HCT116 (cell line): ENCODE results near the gene ZYG11B.
"Not testable (repeated sequence)": the region's sequence is repeated elsewhere in the genome, so short reads cannot be mapped to it uniquely, and the experiment has no call there.

ENCODE experiments used
- EGR1 ChIP-seq: IDR thresholded peaks from 2 replicates; pipeline ENCODE4 v1.6.1; 2012; ENCODE audit warnings: low read depth
- EZH2 ChIP-seq: fragments of 200-600 bp; sonication (generic); IDR thresholded peaks from 2 replicates; pipeline ENCODE4 v1.6.1; 2017; ENCODE audit warnings: antibody characterized with exemption, mixed run types
- EZH2phosphoT487 ChIP-seq: fragments of 200-600 bp; IDR thresholded peaks from 2 replicates; pipeline ENCODE4 v1.6.1; 2018; ENCODE audit warnings: antibody characterized with exemption, borderline replicate concordance
- JUND ChIP-seq: IDR thresholded peaks from 2 replicates; pipeline ENCODE4 v1.6.1; 2012
- POLR2A ChIP-seq: IDR thresholded peaks from 2 replicates; pipeline ENCODE4 v1.7.0; 2011; ENCODE audit warnings: borderline replicate concordance; ENCODE audit not compliant: insufficient read depth, insufficient read length; ENCODE audit errors: extremely low read depth
- POLR2AphosphoS5 ChIP-seq: IDR thresholded peaks from 2 replicates; pipeline ENCODE4 v1.6.1; 2011; ENCODE audit warnings: mild to moderate bottlenecking, low read depth, low read length, moderate library complexity
- SIN3A ChIP-seq: IDR thresholded peaks from 2 replicates; pipeline ENCODE4 v1.6.1; 2012; ENCODE audit warnings: low read depth
- SP1 ChIP-seq: IDR thresholded peaks from 2 replicates; pipeline ENCODE4 v1.6.1; 2012; ENCODE audit warnings: low read depth
- ZBTB33 ChIP-seq: IDR thresholded peaks from 2 replicates; pipeline ENCODE4 v1.6.1; 2011; ENCODE audit warnings: mild to moderate bottlenecking, low read length, moderate library complexity; ENCODE audit not compliant: insufficient replicate concordance; ENCODE audit errors: extremely low read depth
- ZNF274 ChIP-seq: fragments of 200-500 bp; sonication (Bioruptor generic); IDR thresholded peaks from 2 replicates; pipeline ENCODE4 v1.6.1; 2014; ENCODE audit warnings: mild to moderate bottlenecking, low read depth, low read length, inconsistent platforms
- TF ChIP-seq, protein P1 (sequence below), 3 experiments: fragments of 200-600 bp in 1 of 3; sonication (generic) in 1 of 3; IDR thresholded peaks in 2 of 3; conservative IDR thresholded peaks in 1 of 3; 2 replicates each; pipeline ENCODE4 v1.5.1; 2012 to 2017; ENCODE audit warnings: low read depth in 2 of 3, low read length in 2 of 3, antibody characterized with exemption in 1 of 3, borderline replicate concordance in 1 of 3, control low read depth in 1 of 3, mild to moderate bottlenecking in 1 of 3, mixed read lengths in 1 of 3, mixed run types in 1 of 3, moderate library complexity in 1 of 3; ENCODE audit not compliant: insufficient read depth in 1 of 3
- TF ChIP-seq, protein P2 (sequence below): IDR thresholded peaks from 2 replicates; pipeline ENCODE4 v1.6.1; 2012

GRCh38 chr1:52839175-52839574 is 112.9 kb downstream of the ZYG11B start:
- not testable (repeated sequence) for TF ChIP-seq ZBTB33, ZNF274, SP1, EZH2, JUND, EZH2phosphoT487, SIN3A, POLR2A, POLR2AphosphoS5, EGR1
- TF ChIP-seq, protein P1, sequence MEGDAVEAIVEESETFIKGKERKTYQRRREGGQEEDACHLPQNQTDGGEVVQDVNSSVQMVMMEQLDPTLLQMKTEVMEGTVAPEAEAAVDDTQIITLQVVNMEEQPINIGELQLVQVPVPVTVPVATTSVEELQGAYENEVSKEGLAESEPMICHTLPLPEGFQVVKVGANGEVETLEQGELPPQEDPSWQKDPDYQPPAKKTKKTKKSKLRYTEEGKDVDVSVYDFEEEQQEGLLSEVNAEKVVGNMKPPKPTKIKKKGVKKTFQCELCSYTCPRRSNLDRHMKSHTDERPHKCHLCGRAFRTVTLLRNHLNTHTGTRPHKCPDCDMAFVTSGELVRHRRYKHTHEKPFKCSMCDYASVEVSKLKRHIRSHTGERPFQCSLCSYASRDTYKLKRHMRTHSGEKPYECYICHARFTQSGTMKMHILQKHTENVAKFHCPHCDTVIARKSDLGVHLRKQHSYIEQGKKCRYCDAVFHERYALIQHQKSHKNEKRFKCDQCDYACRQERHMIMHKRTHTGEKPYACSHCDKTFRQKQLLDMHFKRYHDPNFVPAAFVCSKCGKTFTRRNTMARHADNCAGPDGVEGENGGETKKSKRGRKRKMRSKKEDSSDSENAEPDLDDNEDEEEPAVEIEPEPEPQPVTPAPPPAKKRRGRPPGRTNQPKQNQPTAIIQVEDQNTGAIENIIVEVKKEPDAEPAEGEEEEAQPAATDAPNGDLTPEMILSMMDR (IDR thresholded peaks at IDR 0.05 in 2 of 3, conservative IDR thresholded peaks at IDR 0.05 in 1 of 3; ENCODE audit: borderline replicate concordance in 1 of 3, insufficient read depth in 1 of 3, low read depth in 2 of 3, low read length in 2 of 3) = not testable (repeated sequence)
- TF ChIP-seq, protein P2, sequence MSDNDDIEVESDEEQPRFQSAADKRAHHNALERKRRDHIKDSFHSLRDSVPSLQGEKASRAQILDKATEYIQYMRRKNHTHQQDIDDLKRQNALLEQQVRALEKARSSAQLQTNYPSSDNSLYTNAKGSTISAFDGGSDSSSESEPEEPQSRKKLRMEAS = not testable (repeated sequence)
